C4-2B (cell line): ENCODE measurements around the gene PRPH.

ENCODE experiments used
- ZFX ChIP-seq: fragments of 450-650 bp; IDR thresholded peaks from 2 replicates; pipeline ENCODE4 v1.6.1; 2017
- TF ChIP-seq, protein P1 (sequence below): fragments of 450-650 bp; conservative IDR thresholded peaks from 2 replicates; pipeline ENCODE4 v1.5.1; 2017; ENCODE audit warnings: mild to moderate bottlenecking

DNA sequence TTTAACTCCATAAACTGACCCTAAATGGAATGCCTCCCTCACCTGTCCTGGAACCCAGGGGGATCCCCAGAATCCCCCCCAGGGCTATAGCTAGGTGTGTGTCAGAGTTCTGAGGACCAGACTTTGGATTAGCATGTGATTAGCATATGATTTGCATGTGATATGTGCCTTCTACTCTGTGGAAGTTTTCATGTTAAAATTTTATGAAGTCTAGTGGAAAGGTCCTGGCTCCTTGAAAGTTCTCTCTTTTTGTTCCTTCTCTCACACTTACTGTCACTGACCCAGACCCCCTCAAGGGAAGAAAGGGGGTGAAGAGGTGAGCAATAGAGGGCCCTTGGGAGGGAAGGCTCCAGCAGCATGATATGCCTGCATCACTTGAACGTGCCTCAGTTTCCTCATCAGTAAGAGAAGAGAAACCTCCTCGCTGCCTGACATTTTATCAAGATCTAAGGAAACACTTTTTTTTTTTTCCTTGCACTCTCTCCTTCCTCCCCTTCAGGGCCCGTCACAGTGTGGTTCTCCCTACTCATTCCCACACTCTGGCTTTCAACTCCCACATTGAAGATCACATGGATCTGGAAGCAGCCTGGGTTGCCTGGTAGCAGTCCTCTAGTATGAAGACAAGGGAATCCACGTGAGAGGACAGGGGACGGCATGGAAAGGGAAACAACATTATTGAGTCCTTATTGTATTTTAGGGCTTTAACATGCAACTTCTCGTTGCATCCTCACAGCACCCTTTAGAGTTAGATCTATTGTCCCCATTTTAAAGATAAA lies 45.3 kb downstream of the PRPH start:
- TF ChIP-seq, protein P1, sequence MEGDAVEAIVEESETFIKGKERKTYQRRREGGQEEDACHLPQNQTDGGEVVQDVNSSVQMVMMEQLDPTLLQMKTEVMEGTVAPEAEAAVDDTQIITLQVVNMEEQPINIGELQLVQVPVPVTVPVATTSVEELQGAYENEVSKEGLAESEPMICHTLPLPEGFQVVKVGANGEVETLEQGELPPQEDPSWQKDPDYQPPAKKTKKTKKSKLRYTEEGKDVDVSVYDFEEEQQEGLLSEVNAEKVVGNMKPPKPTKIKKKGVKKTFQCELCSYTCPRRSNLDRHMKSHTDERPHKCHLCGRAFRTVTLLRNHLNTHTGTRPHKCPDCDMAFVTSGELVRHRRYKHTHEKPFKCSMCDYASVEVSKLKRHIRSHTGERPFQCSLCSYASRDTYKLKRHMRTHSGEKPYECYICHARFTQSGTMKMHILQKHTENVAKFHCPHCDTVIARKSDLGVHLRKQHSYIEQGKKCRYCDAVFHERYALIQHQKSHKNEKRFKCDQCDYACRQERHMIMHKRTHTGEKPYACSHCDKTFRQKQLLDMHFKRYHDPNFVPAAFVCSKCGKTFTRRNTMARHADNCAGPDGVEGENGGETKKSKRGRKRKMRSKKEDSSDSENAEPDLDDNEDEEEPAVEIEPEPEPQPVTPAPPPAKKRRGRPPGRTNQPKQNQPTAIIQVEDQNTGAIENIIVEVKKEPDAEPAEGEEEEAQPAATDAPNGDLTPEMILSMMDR = no peak
- no peak for TF ChIP-seq ZFX
